Measurements from ENCODE around the gene NOXRED1.
"Not testable (repeated sequence)": the region's sequence is repeated elsewhere in the genome, so short reads cannot be mapped to it uniquely, and the experiment has no call there.

The NOXRED1 gene

GRCh38 chr14:77436042-77436441, 12.7 kb upstream of the NOXRED1 start:
- H3K36me3 Mint-ChIP-seq (ENCODE audit: low read depth) = peaks cover 84% of the 10 kb centered on the region
- no peaks in the 10 kb centered on the region for H3K9me3 Mint-ChIP-seq
- intact Hi-C loops (cut with micrococcal nuclease) = loop anchor here (10.0 kb wide), 1 partner anchor 299 kb away; no protein-coding TSS in a partner anchor
- no peak overlapping the region for H3K27ac Mint-ChIP-seq
- no peaks in the 10 kb centered on the region for H3K4me1 Mint-ChIP-seq (ENCODE audit: low read depth)
- no peak overlapping the region for H3K4me3 Mint-ChIP-seq
- H3K27me3 Mint-ChIP-seq = no peaks in the 10 kb centered on the region

DNA sequence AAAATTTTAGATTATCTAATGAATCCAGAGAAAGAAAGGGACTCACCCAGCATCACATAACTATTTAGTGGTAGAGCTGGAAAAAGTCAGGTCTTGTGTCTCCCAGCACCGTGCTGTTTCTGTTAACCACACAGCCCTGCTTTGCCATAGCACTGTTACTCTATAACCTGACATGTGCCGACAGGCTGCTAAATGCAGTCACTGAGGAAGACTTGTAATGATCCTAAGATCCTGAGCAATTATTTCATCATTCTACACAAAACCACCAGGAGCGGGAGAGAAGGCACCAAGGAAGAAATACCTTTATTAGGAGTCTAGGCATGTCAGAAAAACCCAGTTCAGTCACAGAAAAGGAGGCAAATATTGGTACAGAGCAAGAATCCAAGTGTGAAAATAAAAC, 3.1 kb upstream of the NOXRED1 start:
- no peaks in the 10 kb centered on the region for H3K9me3 Mint-ChIP-seq
- intact Hi-C loops (cut with micrococcal nuclease) = no loop called here
- H3K4me3 Mint-ChIP-seq = no peak overlapping the region
- peaks cover 99% of the 10 kb centered on the region for H3K36me3 Mint-ChIP-seq (ENCODE audit: low read depth)
- no peaks in the 10 kb centered on the region for H3K4me1 Mint-ChIP-seq (ENCODE audit: low read depth)
- H3K27ac Mint-ChIP-seq = no peak overlapping the region
- no peaks in the 10 kb centered on the region for H3K27me3 Mint-ChIP-seq

- intact Hi-C loops (cut with micrococcal nuclease) = no loop called here
- H3K4me3 Mint-ChIP-seq = no peak overlapping the region
- peaks cover 99% of the 10 kb centered on the region for H3K36me3 Mint-ChIP-seq (ENCODE audit: low read depth)
- H3K27ac Mint-ChIP-seq = no peak overlapping the region
- no peaks in the 10 kb centered on the region for H3K27me3 Mint-ChIP-seq
- H3K4me1 Mint-ChIP-seq (ENCODE audit: low read depth) = no peaks in the 10 kb centered on the region
- peaks cover 10% of the 10 kb centered on the region for H3K9me3 Mint-ChIP-seq
Observed at GRCh38 chr14:77424862-77425261, 1.5 kb upstream of the NOXRED1 start.

DNA sequence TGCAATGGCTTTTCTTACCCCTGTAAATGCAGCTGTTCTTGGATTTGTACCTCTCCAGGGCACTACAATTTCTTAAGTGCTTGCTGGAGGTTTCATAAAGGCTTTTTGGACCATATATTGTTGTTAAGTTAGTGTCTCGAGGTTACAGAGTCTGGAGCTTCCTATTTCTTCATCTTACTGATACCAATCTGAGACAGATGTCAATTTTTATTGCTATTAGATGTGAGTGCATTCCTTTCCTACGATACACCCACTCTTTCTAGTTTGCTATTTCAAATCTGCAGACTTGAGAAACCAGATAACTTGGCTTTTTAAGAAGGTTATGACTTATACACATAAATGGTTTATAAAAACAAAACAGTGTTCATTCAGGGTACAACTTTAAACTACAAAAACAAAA, 2.1 kb downstream of the NOXRED1 start:
- no peak overlapping the region for H3K27ac Mint-ChIP-seq
- no peaks in the 10 kb centered on the region for H3K27me3 Mint-ChIP-seq
- peaks cover 22% of the 10 kb centered on the region for H3K9me3 Mint-ChIP-seq

GRCh38 chr14:77416836-77417235, 6.5 kb downstream of the NOXRED1 start:
- Mint-ChIP-seq H3K4me3 (no peak overlapping the region), H3K9me3 (peaks cover 22% of the 10 kb centered on the region), H3K27me3 (no peaks in the 10 kb centered on the region), H3K27ac (no peak overlapping the region), H3K36me3 (ENCODE audit: low read depth) (peaks cover 25% of the 10 kb centered on the region), H3K4me1 (ENCODE audit: low read depth) (peaks cover 10% of the 10 kb centered on the region)
- intact Hi-C loops (cut with micrococcal nuclease) = no loop called here

More for the DNA sequence above, 2.1 kb downstream of the NOXRED1 start:
- Mint-ChIP-seq H3K4me1 (ENCODE audit: low read depth) (peaks cover 10% of the 10 kb centered on the region), H3K36me3 (ENCODE audit: low read depth) (peaks cover 67% of the 10 kb centered on the region), H3K4me3 (no peak overlapping the region)
- intact Hi-C loops (cut with micrococcal nuclease) = no loop called here

DNA sequence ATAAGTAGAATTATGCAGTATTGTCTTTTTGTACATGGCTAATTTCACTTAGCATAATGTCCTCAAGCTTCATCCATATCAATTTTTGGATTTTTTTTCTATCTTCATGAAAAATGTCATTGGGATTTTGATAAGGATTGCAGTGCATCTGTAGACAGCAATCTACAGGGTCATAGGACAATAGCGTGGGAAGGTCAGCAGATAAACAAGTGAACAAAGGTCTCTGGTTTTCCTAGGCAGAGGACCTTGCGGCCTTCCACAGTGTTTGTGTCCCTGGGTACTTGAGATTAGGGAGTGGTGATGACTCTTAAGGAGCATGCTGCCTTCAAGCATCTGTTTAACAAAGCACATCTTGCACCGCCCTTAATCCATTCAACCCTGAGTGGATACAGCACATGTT, 7.2 kb downstream of the NOXRED1 start:
- peaks cover 18% of the 10 kb centered on the region for H3K36me3 Mint-ChIP-seq (ENCODE audit: low read depth)
- H3K9me3 Mint-ChIP-seq = peaks cover 22% of the 10 kb centered on the region

GRCh38 chr14:77415403-77416030, 7.8 kb downstream of the NOXRED1 start:
- peaks cover 12% of the 10 kb centered on the region for H3K36me3 Mint-ChIP-seq (ENCODE audit: low read depth)
- intact Hi-C loops (cut with micrococcal nuclease); H3K27me3 Mint-ChIP-seq; H3K4me1 Mint-ChIP-seq (ENCODE audit: low read depth); H3K4me3 Mint-ChIP-seq; H3K27ac Mint-ChIP-seq: not testable (repeated sequence)
- peaks cover 18% of the 10 kb centered on the region for H3K9me3 Mint-ChIP-seq

More for the DNA sequence above, 7.2 kb downstream of the NOXRED1 start:
- H3K27ac Mint-ChIP-seq; H3K27me3 Mint-ChIP-seq; intact Hi-C loops (cut with micrococcal nuclease); H3K4me3 Mint-ChIP-seq; H3K4me1 Mint-ChIP-seq (ENCODE audit: low read depth): not testable (repeated sequence)

DNA sequence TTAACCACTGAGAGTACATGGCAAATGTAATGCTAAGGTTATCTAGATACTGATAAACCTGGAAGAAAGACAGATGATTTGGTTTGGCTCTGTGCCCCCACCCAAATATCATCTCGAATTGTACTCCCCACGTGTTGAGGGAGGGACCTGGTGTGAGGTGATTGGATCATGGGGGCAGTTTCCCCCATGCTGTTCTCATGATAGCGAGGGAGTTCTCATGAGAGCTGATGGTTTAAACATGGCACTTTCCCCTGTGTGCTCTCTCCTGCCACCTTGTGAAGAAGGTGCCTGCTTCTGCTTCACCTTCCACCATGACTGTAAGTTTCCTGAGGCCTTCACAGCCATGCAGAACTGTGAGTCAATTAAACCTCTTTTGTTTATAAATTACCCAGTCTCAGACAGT, 14.2 kb downstream of the NOXRED1 start:
- intact Hi-C loops (cut with micrococcal nuclease) = no loop called here

GRCh38 chr14:77407158-77407557, 16.2 kb downstream of the NOXRED1 start:
- Mint-ChIP-seq H3K27me3 (no peaks in the 10 kb centered on the region), H3K4me1 (ENCODE audit: low read depth) (peaks cover 26% of the 10 kb centered on the region), H3K27ac (peak overlapping the region; percentile 70), H3K9me3 (no peaks in the 10 kb centered on the region), H3K4me3 (no peak overlapping the region), H3K36me3 (ENCODE audit: low read depth) (no peaks in the 10 kb centered on the region)
- intact Hi-C loops (cut with micrococcal nuclease) = no loop called here

More for the DNA sequence above, 14.2 kb downstream of the NOXRED1 start:
- Mint-ChIP-seq H3K36me3 (ENCODE audit: low read depth) (no peaks in the 10 kb centered on the region), H3K9me3 (no peaks in the 10 kb centered on the region), H3K4me1 (ENCODE audit: low read depth) (peaks cover 26% of the 10 kb centered on the region), H3K27ac (no peak overlapping the region), H3K27me3 (no peaks in the 10 kb centered on the region), H3K4me3 (no peak overlapping the region)

- intact Hi-C loops (cut with micrococcal nuclease) = no loop called here
- peaks cover 26% of the 10 kb centered on the region for H3K4me1 Mint-ChIP-seq (ENCODE audit: low read depth)
- peak overlapping the region; percentile 70 for H3K27ac Mint-ChIP-seq
- H3K4me3 Mint-ChIP-seq = no peak overlapping the region
- no peaks in the 10 kb centered on the region for H3K9me3 Mint-ChIP-seq
- H3K27me3 Mint-ChIP-seq = no peaks in the 10 kb centered on the region
- H3K36me3 Mint-ChIP-seq (ENCODE audit: low read depth) = no peaks in the 10 kb centered on the region
Observed at GRCh38 chr14:77406718-77407117, 16.6 kb downstream of the NOXRED1 start.

DNA sequence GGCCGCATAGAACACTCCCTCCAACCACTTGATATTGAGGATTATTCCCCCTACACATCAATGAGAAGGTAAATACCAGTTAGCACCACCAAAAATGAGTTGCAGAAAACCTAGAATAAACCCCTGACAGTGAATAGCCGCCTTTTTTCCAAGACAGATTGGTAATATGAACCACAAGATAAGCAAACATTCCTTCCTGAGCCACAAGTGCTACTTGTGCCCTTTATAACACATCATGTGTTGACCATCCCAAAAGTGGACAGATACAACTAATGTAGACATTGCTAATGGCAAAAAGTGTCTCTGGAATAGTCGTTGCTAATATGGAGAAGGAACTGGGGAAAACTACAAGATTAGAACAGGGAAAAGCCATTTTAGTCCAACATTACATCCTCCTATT, 17.2 kb downstream of the NOXRED1 start:
- no peaks in the 10 kb centered on the region for H3K27me3 Mint-ChIP-seq
- H3K4me1 Mint-ChIP-seq (ENCODE audit: low read depth) = peaks cover 26% of the 10 kb centered on the region
- intact Hi-C loops (cut with micrococcal nuclease) = no loop called here
- H3K36me3 Mint-ChIP-seq (ENCODE audit: low read depth) = no peaks in the 10 kb centered on the region
- H3K4me3 Mint-ChIP-seq = no peak overlapping the region
- no peaks in the 10 kb centered on the region for H3K9me3 Mint-ChIP-seq
- no peak overlapping the region for H3K27ac Mint-ChIP-seq

DNA sequence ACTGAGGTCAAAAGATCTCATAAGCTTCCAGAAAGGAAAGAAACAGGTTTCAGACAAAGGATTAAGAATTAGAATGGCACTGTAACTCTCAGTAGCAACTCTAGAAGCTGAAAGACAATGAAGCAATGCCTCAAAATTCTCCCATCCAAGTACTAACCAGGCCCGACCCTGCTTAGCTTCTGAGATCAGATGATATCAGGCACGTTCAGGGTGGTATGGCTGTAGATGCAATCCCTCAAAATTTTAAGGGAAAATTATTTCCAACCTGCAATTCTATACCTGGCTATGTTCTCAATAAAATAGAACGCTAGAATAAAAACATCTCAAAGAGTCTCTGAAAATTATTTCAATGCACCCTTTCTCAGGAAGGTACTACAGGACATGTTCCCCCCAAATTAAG, 19.6 kb downstream of the NOXRED1 start:
- Mint-ChIP-seq H3K27ac (no peak overlapping the region), H3K9me3 (no peaks in the 10 kb centered on the region), H3K36me3 (ENCODE audit: low read depth) (no peaks in the 10 kb centered on the region), H3K4me1 (ENCODE audit: low read depth) (peaks cover 26% of the 10 kb centered on the region), H3K4me3 (no peak overlapping the region), H3K27me3 (no peaks in the 10 kb centered on the region)
- intact Hi-C loops (cut with micrococcal nuclease) = no loop called here

- no peaks in the 10 kb centered on the region for H3K4me1 Mint-ChIP-seq (ENCODE audit: low read depth)
- no peak overlapping the region for H3K4me3 Mint-ChIP-seq
- intact Hi-C loops (cut with micrococcal nuclease) = no loop called here
- H3K9me3 Mint-ChIP-seq = peaks cover 9% of the 10 kb centered on the region
- no peaks in the 10 kb centered on the region for H3K27me3 Mint-ChIP-seq
- H3K36me3 Mint-ChIP-seq (ENCODE audit: low read depth) = no peaks in the 10 kb centered on the region
- H3K27ac Mint-ChIP-seq = no peak overlapping the region
Observed at GRCh38 chr14:77400216-77400615, 23.1 kb downstream of the NOXRED1 start.

- H3K4me3 Mint-ChIP-seq = no peak overlapping the region
- H3K36me3 Mint-ChIP-seq (ENCODE audit: low read depth) = no peaks in the 10 kb centered on the region
- no peak overlapping the region for H3K27ac Mint-ChIP-seq
- H3K9me3 Mint-ChIP-seq = no peaks in the 10 kb centered on the region
- intact Hi-C loops (cut with micrococcal nuclease) = no loop called here
- H3K4me1 Mint-ChIP-seq (ENCODE audit: low read depth) = no peaks in the 10 kb centered on the region
- H3K27me3 Mint-ChIP-seq = no peaks in the 10 kb centered on the region
Observed at GRCh38 chr14:77390188-77390587, 33.1 kb downstream of the NOXRED1 start.

DNA sequence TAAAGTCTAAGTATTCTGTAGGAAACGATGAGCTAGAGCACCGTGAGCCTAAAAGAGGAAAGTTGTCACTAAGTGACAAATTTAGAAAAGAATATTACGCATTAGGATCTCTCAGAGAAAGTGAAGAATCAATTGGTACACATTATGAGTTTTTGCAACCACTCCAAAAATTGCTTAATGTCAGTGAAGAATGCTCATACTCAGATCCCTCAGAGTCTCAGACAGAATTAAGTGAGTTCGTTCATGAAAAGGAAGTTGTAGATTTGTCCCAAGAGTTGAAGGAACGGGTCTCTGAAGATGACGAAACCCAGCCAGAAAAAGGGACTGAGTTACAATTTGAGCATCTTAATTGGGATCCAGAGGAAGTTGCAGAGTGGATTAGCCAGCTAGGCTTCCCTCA, 44.6 kb downstream of the NOXRED1 start:
- Mint-ChIP-seq H3K27ac (no peak overlapping the region), H3K9me3 (no peaks in the 10 kb centered on the region), H3K27me3 (no peaks in the 10 kb centered on the region), H3K4me3 (no peak overlapping the region), H3K4me1 (ENCODE audit: low read depth) (peaks cover 34% of the 10 kb centered on the region), H3K36me3 (ENCODE audit: low read depth) (no peaks in the 10 kb centered on the region)
- intact Hi-C loops (cut with micrococcal nuclease) = no loop called here
